HG03045 (cell line): ENCODE data around the gene C17orf58.
"Not testable (repeated sequence)": the region's sequence is repeated elsewhere in the genome, so short reads cannot be mapped to it uniquely, and the experiment has no call there.

Source experiments
- ATAC-seq: cut with Tn5 transposase; IDR thresholded peaks from one replicate; pipeline ENCODE4 v1.9.1; 2021; ENCODE audit warnings: mild to moderate bottlenecking, moderate library complexity; ENCODE audit not compliant: unreplicated experiment

C17orf58 gene

DNA sequence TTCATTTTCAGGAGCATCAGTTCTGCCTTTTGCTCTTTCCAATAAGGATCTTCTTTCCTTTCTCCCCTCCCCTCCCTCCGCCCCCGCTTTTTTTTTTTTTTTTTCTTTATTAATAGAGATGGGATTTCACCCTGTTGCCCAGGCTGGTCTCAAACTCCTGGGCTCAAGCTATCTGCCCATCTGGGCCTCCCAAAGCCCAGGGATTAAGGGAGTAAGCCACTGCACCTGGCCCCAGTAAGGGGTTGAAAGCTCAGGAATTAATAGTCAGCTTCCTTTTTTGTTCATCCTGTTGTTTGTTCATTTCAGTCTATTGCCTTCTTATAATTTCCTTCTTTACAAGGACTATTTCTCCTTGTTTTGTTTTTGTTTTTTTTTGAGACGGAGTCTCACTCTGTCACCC is 7.9 kb upstream of the C17orf58 start:
- ATAC-seq, result no peak

DNA sequence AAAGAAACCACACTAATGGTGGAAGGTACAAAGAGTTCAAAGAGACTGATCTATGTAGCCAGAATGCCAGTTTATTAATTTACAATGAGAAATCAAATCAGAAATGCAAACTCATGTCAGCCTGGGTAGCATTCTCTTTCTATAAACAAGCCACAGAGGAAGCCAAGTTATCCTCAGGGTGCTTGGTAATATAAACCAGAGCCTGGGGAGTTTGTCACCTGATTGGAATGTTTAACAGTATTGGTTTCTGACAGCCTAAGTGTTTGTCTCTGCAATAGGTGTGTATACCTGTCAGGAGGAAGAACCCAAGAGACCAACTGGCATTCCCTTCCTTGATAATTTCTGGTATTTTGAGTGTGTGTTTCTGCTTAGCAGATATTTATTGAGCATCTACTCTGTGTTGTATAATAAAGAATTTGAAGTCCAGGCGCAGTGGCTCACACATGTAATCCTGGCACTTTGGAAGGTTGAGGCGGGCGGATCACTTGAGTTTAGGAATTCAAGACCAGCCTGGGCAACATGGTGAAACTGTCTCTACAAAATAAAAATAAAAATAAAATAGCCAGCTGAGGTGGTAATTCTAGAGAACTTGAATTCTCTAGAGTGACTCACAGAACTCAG is 3.1 kb upstream of the C17orf58 start:
- no peak for ATAC-seq

DNA sequence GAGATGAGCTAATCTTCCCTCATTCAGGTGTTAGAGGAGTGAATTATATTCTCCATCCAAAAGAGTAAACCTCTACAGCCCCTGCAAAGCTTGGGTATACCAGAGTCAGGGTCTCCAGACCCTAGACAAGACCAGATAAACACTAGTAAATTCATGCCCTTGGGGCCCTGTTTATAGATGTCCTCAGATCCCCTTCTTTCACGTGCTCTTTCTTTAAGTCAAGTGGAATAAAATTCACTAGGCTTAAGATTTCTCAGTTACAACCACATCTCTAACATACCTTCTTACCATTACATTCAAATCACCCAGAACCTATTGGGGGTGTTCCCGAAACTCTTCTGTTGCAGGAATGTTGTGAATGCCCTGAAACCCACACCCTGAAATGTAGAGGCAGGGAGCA is 2.2 kb upstream of the C17orf58 start:
- ATAC-seq, result no peak

DNA sequence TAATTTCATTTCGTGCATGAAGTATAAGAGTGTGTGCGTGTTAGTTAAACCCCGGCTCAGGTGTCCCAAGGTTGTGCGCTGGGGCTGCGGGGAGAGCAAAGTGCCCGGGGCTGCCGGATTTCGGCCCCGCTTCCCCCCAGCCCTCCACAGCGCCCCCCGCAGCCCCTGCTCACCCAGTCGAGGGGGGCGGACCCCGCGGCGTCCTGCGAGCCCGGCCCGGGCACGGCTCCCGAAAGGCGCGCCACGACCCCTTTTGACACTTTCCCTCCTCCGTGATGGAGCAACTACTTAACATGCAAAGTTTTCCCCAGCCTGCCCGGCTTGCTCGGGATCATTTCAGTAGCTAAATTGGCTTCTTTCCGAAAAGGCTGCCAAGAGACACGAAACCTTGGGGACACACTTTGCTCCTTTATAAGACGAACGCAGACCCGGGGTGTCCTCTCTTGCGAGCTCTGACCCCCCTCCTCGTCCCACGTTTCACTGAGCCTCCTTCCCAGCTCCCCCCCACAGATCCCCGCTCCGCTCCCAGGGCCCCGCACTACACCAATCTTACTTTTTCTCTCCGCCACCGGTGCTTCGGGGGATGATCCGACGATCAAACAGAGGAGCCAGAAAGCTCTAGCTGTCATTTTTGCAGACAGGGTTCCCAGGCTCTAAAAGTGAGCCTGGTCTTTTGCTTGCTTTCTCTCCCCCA is 552 bp downstream of the C17orf58 start:
- ATAC-seq, result no peak

DNA sequence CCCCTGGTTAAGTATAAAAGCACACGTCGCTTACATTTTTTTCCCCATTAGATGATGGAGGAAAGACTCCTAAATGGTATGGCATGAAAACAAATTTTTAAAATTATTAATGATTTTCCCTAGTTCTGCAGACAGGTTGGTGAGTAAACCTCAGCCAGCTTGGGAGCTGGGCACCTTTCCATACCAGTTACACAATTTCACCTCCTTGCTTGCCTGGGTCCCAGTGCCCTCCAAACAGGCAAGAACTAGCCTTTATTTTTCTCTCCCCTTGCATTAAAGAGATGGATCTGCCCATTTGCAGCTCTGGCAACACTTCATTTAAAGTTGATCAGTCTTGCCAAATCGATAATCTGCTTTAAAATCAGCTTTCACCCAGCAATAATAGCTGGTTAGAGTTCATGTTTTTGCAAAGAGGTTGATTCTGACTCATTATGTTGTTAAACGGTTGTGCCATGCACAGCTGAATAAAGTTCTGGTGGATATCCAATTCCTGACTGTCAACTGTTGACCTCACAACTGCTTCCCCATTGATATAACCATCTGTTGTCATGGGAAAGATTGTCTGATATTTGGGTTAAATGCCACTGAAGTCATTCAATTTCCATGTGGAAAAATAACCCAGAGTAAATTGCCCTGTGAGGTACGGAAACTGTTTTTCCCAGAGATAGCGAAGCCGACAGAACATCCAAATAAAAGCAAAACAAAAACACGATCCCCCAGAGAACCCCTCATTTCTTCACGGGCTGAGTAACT is 1.3 kb downstream of the C17orf58 start:
- no peak for ATAC-seq

DNA sequence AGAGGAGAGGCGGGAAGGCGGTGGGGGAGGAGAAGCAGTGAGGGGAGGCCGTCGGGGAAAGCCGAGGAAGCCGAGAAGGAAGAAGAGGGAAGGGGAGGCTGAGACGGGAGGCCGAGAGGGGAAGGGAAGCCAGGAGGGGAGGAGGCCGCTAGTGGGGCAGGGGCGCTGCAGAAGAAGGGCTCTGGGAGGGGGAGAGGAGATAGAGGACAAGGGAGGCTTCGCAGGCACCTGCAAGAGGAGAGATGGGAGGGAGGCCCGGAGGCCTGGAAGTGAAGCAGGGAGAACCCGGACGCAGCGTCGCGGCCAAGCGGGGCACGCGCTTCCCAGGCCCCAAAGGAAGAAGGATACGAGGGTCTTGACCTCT is 2.3 kb downstream of the C17orf58 start:
- ATAC-seq, result no peak

DNA sequence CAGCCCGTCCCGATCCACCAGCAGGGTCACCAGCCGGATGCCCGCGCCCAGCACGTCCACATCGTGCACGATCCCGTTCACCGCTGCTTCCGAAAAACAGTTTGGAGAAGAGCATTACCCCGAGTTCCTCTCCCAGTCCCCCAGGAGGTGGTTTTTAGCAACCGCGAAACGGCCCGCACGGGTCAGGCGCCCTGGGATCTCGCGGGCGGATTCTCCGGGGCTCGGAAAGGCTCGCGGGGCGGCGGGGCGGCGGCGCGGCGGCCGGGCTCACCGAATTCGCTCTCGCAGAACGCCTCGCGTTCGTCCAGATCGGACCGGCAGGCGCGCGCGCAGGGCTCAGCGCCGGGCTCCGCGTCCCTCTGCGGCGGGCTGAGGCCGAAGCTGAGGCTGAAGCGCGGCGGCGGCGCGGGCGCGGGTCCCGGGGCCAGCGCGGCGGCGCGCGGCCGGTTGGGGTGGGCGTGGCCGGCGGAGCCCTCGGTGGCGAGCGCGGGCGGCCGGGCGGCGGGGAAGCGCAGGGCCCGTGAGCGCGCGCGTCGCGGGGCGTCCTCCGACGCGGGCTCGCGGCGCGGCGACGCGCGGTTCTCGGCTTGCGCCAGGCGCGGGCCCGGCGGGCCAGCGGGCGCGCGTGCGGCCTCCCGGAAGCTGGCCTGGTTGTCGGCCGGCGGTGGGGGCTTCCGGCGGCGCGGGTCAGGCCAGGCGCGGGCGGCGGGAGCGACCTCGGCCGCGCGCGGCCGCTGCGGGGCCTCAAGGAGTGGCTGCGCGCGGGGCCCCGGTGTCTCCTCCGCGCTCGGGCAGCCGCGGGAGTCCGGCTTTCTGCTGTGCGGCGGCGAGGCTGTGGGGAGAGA is 2.9 kb downstream of the C17orf58 start:
- peak; percentile 75 for ATAC-seq

DNA sequence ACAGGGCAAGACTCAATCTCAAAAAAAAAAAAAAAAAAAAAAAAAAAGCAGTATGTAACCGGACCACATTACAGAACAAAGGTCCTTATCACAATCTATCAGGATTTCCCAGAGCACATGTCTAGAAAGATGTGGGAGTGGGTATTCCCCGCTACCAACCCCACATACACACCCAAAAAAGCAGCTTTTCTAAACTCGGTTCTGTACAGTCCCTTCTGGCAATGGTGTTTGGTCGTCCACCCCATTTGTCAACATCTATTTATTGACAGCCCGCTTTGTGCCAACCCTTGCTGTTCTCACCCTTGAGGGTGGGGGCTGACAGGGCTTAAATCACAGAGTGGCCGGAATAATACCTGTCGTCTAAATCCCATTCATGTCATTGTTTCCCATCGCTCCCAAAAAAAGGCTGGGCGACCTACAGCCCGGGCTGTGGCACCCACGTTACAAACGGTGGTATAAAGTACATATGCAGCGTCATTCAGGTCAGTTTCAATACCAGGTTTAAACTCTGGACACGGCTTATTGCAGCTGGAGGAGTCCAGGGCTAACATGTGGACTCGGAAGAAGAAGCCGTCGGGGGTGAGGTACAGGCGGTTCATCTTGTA is 3.6 kb downstream of the C17orf58 start:
- ATAC-seq, result peak; percentile 2

DNA sequence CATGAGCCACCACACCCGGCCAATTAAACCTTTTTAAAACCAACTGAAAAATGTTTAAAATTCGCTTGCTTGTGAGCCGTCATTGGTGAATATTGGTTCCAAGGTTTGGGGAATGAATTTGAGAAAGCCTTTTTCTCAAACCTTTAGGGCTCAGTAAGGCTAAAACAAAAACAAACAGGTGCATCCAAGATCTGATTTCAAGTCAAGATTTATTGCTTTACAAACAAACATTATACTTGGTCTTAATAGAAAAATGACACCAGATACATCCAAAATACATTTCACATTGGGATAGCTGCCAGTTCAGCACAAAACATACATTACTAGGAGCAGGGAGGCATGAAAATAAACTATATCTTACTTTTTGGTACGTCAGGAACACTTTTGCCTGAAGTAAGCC is 5.4 kb downstream of the C17orf58 start:
- no peak for ATAC-seq

DNA sequence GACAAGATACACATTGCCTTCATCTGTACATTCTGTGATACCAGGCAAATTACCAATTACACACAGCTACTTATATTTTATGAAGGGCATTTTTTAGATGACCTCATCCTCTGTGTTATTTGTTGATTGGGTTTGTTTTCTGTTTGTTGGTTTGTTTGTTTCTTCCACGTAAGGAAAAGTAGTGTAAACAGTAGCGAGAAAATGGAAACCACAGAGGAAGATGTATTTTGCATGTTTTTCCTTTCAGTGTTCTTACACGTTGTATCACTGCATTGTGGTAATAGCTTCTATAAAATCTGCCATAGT is 12.9 kb downstream of the C17orf58 start:
- no peak for ATAC-seq

DNA sequence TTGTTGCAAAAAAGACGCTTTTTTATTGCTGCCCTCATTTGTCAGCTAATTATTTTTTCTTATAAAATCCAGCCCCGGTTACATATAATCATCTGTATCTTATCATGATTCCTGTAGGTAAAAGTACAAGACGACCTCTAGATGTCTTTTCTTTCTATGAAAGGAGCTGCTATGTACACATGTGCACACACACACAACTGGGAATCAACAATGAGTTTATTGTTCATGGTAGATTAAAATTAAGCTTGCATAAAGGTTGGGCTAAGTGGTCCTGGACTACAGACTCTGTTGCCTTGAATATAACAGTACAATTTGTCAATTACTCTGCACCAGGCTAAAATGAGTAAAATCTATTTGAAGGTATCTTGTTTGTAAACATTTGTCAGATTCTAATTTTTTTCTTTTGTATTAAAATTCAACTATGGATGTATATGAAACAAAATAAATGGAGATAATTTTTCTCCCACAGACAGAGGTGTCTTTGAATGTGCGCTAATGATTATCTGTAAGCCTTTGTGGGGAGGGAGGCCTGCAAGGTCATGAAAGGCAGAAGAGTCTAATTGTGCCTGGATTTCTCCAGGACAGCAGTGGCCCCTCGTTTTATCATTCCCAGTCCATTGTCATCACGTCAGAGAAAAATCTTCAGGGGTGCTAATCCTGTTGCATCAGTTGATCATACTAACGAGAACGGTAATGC is 13.4 kb downstream of the C17orf58 start:
- ATAC-seq, result no peak

DNA sequence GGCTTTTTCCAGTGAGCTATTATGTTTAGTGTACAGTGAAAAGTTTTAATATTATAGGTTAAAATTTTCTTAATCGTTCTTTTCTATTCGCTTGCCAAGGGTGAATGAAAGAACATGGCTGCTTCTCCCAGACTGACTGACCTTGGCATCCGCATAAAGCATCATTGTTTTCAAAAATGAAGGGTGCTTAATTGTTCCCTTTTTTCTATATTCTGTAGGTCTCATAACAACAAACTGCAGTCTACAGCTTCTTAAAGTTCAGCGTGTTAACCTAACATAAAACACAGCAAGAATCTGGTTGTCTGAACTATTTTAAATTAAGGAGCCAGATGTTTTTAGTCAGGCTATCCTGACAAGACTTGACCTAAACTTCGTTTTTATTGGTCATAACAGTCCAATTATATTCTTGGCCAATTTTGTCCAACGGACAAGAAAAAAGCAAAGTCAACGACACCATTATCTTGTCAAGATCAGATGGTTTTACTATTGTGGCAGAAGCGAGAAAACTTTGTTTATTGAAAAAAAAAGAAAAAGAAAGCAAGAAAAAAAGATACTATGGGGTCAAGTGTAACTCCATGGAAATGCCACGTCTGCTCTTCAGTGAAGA is 14.1 kb downstream of the C17orf58 start:
- ATAC-seq, result no peak

DNA sequence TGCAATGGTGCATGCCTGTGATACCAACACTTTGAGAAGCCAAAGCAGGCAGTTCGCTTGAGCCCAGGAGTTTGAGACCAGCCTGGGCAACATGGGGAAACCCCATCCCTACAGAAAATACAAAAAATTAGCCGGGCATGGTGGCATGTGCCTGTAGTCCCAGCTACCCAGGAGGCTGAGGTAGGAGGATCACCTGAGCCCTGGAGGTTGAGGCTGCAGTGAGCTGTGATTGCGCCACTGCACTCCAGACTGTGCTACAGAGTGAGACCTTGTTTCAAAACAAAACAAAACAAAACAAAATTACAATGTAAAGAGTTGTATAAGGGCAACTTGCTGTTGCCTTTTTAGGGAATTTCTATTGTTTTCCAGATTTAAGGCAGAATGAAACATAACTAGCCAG is 15.4 kb downstream of the C17orf58 start:
- ATAC-seq, result not testable (repeated sequence)

DNA sequence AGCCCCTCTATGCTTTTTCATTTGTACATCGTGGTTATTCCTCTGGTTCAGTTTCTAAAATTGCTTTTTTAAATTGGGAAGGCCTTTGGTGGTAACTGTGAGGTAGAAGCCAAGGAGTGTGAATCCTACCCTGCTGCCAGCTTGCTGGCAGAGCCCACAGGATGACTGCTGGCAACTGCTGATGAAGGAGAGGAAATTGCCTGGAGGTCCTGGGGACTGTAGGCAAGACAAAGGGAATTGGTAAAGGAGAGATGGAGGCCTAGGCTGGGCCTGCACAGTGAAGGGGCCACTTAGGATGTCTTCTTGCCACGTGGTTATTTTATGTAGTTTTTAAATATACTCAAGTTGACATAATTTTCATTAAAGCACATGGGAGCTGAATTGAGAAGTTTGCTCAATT is 15.8 kb downstream of the C17orf58 start:
- no peak for ATAC-seq

DNA sequence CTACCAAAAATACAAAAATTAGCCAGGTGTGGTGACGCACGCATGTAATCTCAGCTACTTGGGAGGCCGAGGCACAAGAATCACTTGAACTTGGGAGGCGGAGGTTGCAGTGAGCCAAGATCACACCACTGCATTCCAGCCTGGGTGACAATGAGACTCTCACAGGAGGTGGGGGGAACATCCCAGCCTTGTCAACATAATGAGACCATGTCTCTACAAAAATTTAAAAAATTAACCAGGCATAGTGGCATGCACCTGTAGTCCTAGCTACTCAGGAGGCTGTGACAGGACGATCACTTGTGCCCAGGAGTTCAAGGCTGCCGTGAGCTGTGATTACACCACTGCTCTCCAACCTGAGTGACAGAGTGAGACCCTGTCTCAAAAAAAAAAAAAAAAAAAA is 20.0 kb downstream of the C17orf58 start:
- ATAC-seq, result not testable (repeated sequence)

DNA sequence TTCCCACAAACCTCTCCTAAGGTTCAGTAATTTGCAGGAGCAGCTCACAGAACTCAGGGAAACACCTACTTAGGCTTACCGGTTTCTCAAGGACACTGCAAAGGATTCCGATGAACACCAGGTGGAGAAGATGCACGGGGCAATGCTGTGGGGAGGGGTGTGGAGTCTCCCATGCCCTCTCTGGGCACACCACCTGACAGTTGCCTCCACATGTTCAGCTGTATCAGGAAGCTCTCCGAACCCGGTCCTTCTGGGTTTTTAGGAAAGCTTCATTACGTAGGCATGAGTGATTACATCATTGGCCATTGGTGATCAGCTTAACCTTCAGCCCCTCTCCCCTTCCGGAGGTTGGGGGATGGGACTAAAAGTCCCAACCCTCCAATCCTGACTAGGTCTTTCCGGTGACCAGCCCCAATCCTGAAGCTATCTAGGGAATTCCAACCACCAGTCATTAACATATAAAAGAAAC is 21.6 kb downstream of the C17orf58 start:
- no peak for ATAC-seq

DNA sequence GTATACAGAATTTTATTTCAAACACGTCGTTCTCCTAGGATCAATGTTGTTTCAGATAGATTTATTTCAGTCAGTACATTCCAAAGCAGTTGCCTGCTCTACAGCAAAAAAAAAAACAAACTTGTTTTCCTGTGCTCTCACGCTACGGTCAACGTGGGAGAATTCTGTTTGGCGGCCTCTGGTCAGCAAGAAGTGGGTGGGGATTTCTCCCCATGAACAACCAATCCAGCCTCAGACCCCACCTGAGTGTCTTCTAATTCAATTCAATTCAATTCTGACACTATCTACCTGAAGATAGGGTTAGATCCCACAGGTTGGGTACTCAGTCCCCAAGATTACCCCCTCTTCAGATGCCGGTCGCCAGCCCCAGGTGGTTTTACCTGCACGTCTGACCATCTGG is 22.1 kb downstream of the C17orf58 start:
- ATAC-seq, result no peak

DNA sequence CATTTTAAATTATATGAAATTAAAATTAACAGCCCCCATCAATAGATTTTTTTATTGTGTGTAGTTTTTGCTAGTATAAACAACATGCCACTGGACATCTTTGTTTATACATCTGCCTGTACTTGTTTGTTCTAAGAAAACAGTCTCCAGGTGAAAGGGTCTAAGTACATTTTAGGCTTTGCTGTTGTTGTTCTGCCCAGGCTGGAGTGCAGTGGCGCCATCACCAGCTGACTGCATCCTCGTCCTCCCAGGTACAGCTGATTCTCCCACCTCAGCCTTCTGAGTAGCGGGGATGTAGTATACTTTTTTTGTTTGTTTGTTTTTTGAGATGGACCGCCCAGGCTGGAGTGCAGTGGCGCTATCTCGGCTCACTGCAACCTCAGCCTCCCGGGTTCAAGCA is 25.5 kb downstream of the C17orf58 start:
- ATAC-seq, result no peak

DNA sequence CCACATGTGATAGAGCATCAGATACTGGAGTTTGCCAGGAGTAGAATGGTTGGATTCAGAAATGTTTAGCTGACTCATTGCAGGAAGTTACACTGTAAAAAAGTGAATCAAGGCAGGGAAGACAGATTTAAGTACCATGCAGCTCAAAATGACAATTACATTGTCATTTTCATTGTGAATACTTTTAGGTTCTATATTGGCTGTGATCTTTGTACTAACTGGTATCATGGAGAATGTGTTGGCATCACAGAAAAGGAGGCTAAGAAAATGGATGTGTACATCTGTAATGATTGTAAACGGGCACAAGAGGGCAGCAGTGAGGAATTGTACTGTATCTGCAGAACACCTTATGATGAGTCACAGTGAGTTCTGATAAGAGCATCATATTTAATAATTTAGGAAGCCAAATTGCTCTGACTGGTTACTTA is 33.1 kb downstream of the C17orf58 start:
- not testable (repeated sequence) for ATAC-seq

DNA sequence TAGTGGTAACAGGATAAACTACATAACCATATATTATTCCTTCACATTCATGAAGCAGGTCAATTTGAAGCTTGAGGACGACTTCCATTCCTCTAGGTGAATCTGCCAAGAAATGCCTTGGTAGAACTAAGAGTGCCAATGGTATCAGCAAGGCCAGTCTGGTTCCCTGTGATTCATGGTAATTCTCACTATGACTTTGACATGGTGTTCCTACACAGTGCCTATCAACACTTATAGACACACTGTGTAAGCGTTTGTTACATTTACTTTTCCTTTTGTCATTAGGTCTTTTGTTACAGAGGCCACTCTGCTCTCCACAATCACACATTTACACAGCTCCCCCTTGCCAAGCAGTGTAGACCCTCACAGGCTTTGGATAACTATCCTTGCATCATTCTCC is 34.1 kb downstream of the C17orf58 start:
- ATAC-seq, result not testable (repeated sequence)
